ENCODE measurements around the gene PSD.
A peak's percentile ranks its signal among the peaks of the same experiment; 100 is the strongest.

The PSD gene

GRCh38 chr10:102409604-102410428, 8.8 kb downstream of the PSD start:
- Histone ChIP-seq H3K36me3 (replicated peaks) (no peaks in the 10 kb centered on the region), H3K9me3 (no peaks in the 10 kb centered on the region), H3K4me1 (no peaks in the 10 kb centered on the region), H3K4me3 (peak overlapping the region; percentile 14), H3K27me3 (ENCODE audit: low read depth) (peaks cover 41% of the 10 kb centered on the region)
- DNase-seq (ENCODE audit: low spot score in 2 of 2) = no peak
- in situ Hi-C loops (cut with MboI; ENCODE audit: low sequenced_read_pairs) = no loop called here

GRCh38 chr10:102408728-102409603, 9.6 kb downstream of the PSD start:
- Histone ChIP-seq H3K9me3 (no peaks in the 10 kb centered on the region), H3K36me3 (replicated peaks) (no peaks in the 10 kb centered on the region), H3K4me1 (no peaks in the 10 kb centered on the region), H3K4me3 (peak overlapping the region; percentile 30), H3K27me3 (ENCODE audit: low read depth) (peaks cover 41% of the 10 kb centered on the region)
- DNase-seq (ENCODE audit: low spot score in 2 of 2) = peak in 1 of 2 experiments; percentile 51
- in situ Hi-C loops (cut with MboI; ENCODE audit: low sequenced_read_pairs) = no loop called here

- in situ Hi-C loops (cut with MboI; ENCODE audit: low sequenced_read_pairs) = no loop called here
- Histone ChIP-seq H3K36me3 (replicated peaks) (no peaks in the 10 kb centered on the region), H3K4me1 (no peaks in the 10 kb centered on the region), H3K27me3 (ENCODE audit: low read depth) (peaks cover 41% of the 10 kb centered on the region), H3K4me3 (peak overlapping the region; percentile 30), H3K9me3 (no peaks in the 10 kb centered on the region)
- DNase-seq (ENCODE audit: low spot score in 2 of 2) = no peak
Measured at GRCh38 chr10:102408131-102408727, 10.4 kb downstream of the PSD start.

GRCh38 chr10:102407425-102408130, 11.0 kb downstream of the PSD start:
- no peaks in the 10 kb centered on the region for H3K9me3 ChIP-seq
- in situ Hi-C loops (cut with MboI; ENCODE audit: low sequenced_read_pairs) = no loop called here
- no peak for DNase-seq (ENCODE audit: low spot score in 2 of 2)
- H3K4me3 ChIP-seq = no peak overlapping the region
- H3K36me3 ChIP-seq (replicated peaks) = no peaks in the 10 kb centered on the region
- H3K27me3 ChIP-seq (ENCODE audit: low read depth) = peaks cover 36% of the 10 kb centered on the region
- no peaks in the 10 kb centered on the region for H3K4me1 ChIP-seq

GRCh38 chr10:102406815-102407214, 11.8 kb downstream of the PSD start:
- Histone ChIP-seq H3K4me3 (no peak overlapping the region), H3K9me3 (no peaks in the 10 kb centered on the region), H3K27me3 (ENCODE audit: low read depth) (peaks cover 28% of the 10 kb centered on the region), H3K4me1 (no peaks in the 10 kb centered on the region), H3K36me3 (replicated peaks) (peaks cover under 1% of the 10 kb centered on the region; the same call in 1 of the 2 replicates)
- in situ Hi-C loops (cut with MboI; ENCODE audit: low sequenced_read_pairs) = no loop called here
- DNase-seq (ENCODE audit: low spot score in 2 of 2) = no peak

GRCh38 chr10:102405632-102406031, 13.0 kb downstream of the PSD start:
- H3K9me3 ChIP-seq = no peaks in the 10 kb centered on the region
- peaks cover 19% of the 10 kb centered on the region for H3K27me3 ChIP-seq (ENCODE audit: low read depth)
- no peak overlapping the region for H3K4me3 ChIP-seq
- in situ Hi-C loops (cut with MboI; ENCODE audit: low sequenced_read_pairs) = no loop called here
- H3K36me3 ChIP-seq (replicated peaks) = peaks cover 9% of the 10 kb centered on the region
- H3K4me1 ChIP-seq = no peaks in the 10 kb centered on the region
- DNase-seq (ENCODE audit: low spot score in 2 of 2) = no peak

GRCh38 chr10:102405108-102405571, 13.4 kb downstream of the PSD start:
- no peaks in the 10 kb centered on the region for H3K9me3 ChIP-seq
- H3K4me1 ChIP-seq = no peaks in the 10 kb centered on the region
- no peak for DNase-seq (ENCODE audit: low spot score in 2 of 2)
- H3K27me3 ChIP-seq (ENCODE audit: low read depth) = peaks cover 14% of the 10 kb centered on the region
- H3K4me3 ChIP-seq = no peak overlapping the region
- peaks cover 14% of the 10 kb centered on the region for H3K36me3 ChIP-seq (replicated peaks)
- in situ Hi-C loops (cut with MboI; ENCODE audit: low sequenced_read_pairs) = no loop called here

GRCh38 chr10:102404361-102405107, 14.1 kb downstream of the PSD start:
- peaks cover 19% of the 10 kb centered on the region for H3K36me3 ChIP-seq (replicated peaks)
- H3K4me1 ChIP-seq = no peaks in the 10 kb centered on the region; the same call in 1 of the 2 replicates

GRCh38 chr10:102403115-102403514, 15.5 kb downstream of the PSD start:
- no peak overlapping the region for H3K4me3 ChIP-seq
- peaks cover 5% of the 10 kb centered on the region; the same call in 1 of the 2 replicates for H3K4me1 ChIP-seq
- no peaks in the 10 kb centered on the region for H3K27me3 ChIP-seq (ENCODE audit: low read depth)
- H3K36me3 ChIP-seq (replicated peaks) = peaks cover 27% of the 10 kb centered on the region
- no peak for DNase-seq (ENCODE audit: low spot score in 2 of 2)
- no peaks in the 10 kb centered on the region for H3K9me3 ChIP-seq
- in situ Hi-C loops (cut with MboI; ENCODE audit: low sequenced_read_pairs) = no loop called here

More at GRCh38 chr10:102404361-102405107, 14.1 kb downstream of the PSD start:
- no peaks in the 10 kb centered on the region for H3K9me3 ChIP-seq
- H3K27me3 ChIP-seq (ENCODE audit: low read depth) = peaks cover 8% of the 10 kb centered on the region
- in situ Hi-C loops (cut with MboI; ENCODE audit: low sequenced_read_pairs) = no loop called here
- no peak overlapping the region for H3K4me3 ChIP-seq
- DNase-seq (ENCODE audit: low spot score in 2 of 2) = no peak

GRCh38 chr10:102402512-102402896, 16.1 kb downstream of the PSD start:
- no peak for DNase-seq (ENCODE audit: low spot score in 2 of 2)
- in situ Hi-C loops (cut with MboI; ENCODE audit: low sequenced_read_pairs) = no loop called here
- Histone ChIP-seq H3K36me3 (replicated peaks) (peaks cover 33% of the 10 kb centered on the region), H3K27me3 (ENCODE audit: low read depth) (no peaks in the 10 kb centered on the region), H3K9me3 (no peaks in the 10 kb centered on the region), H3K4me1 (peaks cover 5% of the 10 kb centered on the region; the same call in 1 of the 2 replicates), H3K4me3 (no peak overlapping the region)

- no peak overlapping the region for H3K4me3 ChIP-seq
- in situ Hi-C loops (cut with MboI; ENCODE audit: low sequenced_read_pairs) = no loop called here
- peaks cover 5% of the 10 kb centered on the region; the same call in 1 of the 2 replicates for H3K4me1 ChIP-seq
- H3K27me3 ChIP-seq (ENCODE audit: low read depth) = no peaks in the 10 kb centered on the region
- H3K9me3 ChIP-seq = no peaks in the 10 kb centered on the region
- H3K36me3 ChIP-seq (replicated peaks) = peaks cover 36% of the 10 kb centered on the region
- no peak for DNase-seq (ENCODE audit: low spot score in 2 of 2)
Measured at GRCh38 chr10:102401735-102402511, 16.7 kb downstream of the PSD start.

- peaks cover 7% of the 10 kb centered on the region for H3K4me1 ChIP-seq
- no peaks in the 10 kb centered on the region for H3K27me3 ChIP-seq (ENCODE audit: low read depth)
- H3K4me3 ChIP-seq = no peak overlapping the region
- in situ Hi-C loops (cut with MboI; ENCODE audit: low sequenced_read_pairs) = no loop called here
- H3K36me3 ChIP-seq (replicated peaks) = peaks cover 41% of the 10 kb centered on the region
- DNase-seq (ENCODE audit: low spot score in 2 of 2) = no peak
- H3K9me3 ChIP-seq = no peaks in the 10 kb centered on the region
Measured at GRCh38 chr10:102401342-102401654, 17.3 kb downstream of the PSD start.

All from HAP-1 (cell line).